ENCODE data around the gene DHCR7.

DNA sequence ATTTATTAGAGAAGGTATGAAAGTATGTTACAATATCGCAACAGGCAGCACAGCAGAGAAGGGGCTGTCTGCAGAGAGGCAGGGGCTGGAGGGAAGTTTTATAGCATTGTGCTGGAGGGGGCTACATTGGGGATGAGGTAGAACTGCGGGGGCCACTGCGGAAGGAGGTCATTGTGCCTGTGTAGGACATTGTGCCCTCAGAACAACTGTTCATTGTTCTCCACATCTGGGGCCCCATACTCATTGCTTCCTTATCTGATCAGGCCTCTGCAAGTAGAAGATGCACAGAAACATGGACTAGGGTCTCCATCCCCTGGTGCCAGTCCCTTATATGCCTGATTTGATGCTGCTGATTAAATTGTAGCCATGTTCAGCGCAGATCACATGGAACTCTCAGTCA lies 16.9 kb upstream of the DHCR7 start:
- TF ChIP-seq CTCF (IDR thresholded peaks at IDR 0.05): no peak
- no peak for TF ChIP-seq POLR2A (IDR thresholded peaks at IDR 0.05)

Data from Peyer's patch (tissue), 4 donors.